ENCODE results near the gene MIB1. TPM values are rescaled to one million over a fixed set of nuclear protein-coding genes. Genes with fewer than 3 reads are reported as not detected.
"Not testable (repeated sequence)": the region's sequence is repeated elsewhere in the genome, so short reads cannot be mapped to it uniquely, and the experiment has no call there.

MIB1 gene
- total RNA-seq, 1 donor from 2014 or later, result 88.9 TPM

- FAIRE-seq, result no peak
- no peak for DNase-seq (ENCODE audit: low spot score in 2 of 2)
Measured at GRCh38 chr18:21742315-21742687, 1.7 kb downstream of the MIB1 start.

GRCh38 chr18:21743166-21743832 lies 2.7 kb downstream of the MIB1 start:
- no peak for DNase-seq (ENCODE audit: low spot score in 2 of 2)
- FAIRE-seq, result no peak

GRCh38 chr18:21745231-21745630 lies 4.6 kb downstream of the MIB1 start:
- no peak for FAIRE-seq
- no peak for DNase-seq (ENCODE audit: low spot score in 2 of 2)

- FAIRE-seq, result no peak
Measured at GRCh38 chr18:21747268-21747667, 6.7 kb downstream of the MIB1 start.

GRCh38 chr18:21747764-21748693 lies 7.4 kb downstream of the MIB1 start:
- FAIRE-seq (no peak), DNase-seq (ENCODE audit: low spot score in 2 of 2) (no peak)

More at GRCh38 chr18:21747268-21747667, 6.7 kb downstream of the MIB1 start:
- DNase-seq (ENCODE audit: low spot score in 2 of 2), result no peak

GRCh38 chr18:21757833-21758232 lies 17.2 kb downstream of the MIB1 start:
- DNase-seq (ENCODE audit: low spot score in 2 of 2) (no peak), FAIRE-seq (no peak)

- DNase-seq (ENCODE audit: low spot score in 2 of 2) (no peak), FAIRE-seq (no peak)
Measured at GRCh38 chr18:21759836-21760235, 19.2 kb downstream of the MIB1 start.

GRCh38 chr18:21760321-21760720 lies 19.7 kb downstream of the MIB1 start:
- DNase-seq (ENCODE audit: low spot score in 2 of 2) (no peak), FAIRE-seq (no peak)

GRCh38 chr18:21761471-21762115 lies 21.0 kb downstream of the MIB1 start:
- FAIRE-seq, result no peak
- no peak for DNase-seq (ENCODE audit: low spot score in 2 of 2)

GRCh38 chr18:21762181-21762772 lies 21.7 kb downstream of the MIB1 start:
- FAIRE-seq (no peak), DNase-seq (ENCODE audit: low spot score in 2 of 2) (no peak)

- FAIRE-seq (no peak), DNase-seq (ENCODE audit: low spot score in 2 of 2) (no peak)
Measured at GRCh38 chr18:21763846-21764646, 23.5 kb downstream of the MIB1 start.

GRCh38 chr18:21769206-21769605 lies 28.6 kb downstream of the MIB1 start:
- FAIRE-seq, result no peak
- no peak for DNase-seq (ENCODE audit: low spot score in 2 of 2)

- FAIRE-seq (no peak), DNase-seq (ENCODE audit: low spot score in 2 of 2) (no peak)
Measured at GRCh38 chr18:21774722-21775121, 34.1 kb downstream of the MIB1 start.

GRCh38 chr18:21777814-21778213 lies 37.2 kb downstream of the MIB1 start:
- FAIRE-seq (no peak), DNase-seq (ENCODE audit: low spot score in 2 of 2) (no peak)

GRCh38 chr18:21786526-21786925 lies 45.9 kb downstream of the MIB1 start:
- FAIRE-seq, result no peak
- DNase-seq (ENCODE audit: low spot score in 2 of 2), result no peak

- DNase-seq (ENCODE audit: low spot score in 2 of 2); FAIRE-seq: not testable (repeated sequence)
Measured at GRCh38 chr18:21796089-21796488, 55.5 kb downstream of the MIB1 start.

GRCh38 chr18:21798126-21798525 lies 57.5 kb downstream of the MIB1 start:
- no peak for DNase-seq (ENCODE audit: low spot score in 2 of 2)
- no peak for FAIRE-seq

- DNase-seq (ENCODE audit: low spot score in 2 of 2) (no peak), FAIRE-seq (no peak)
Measured at GRCh38 chr18:21799721-21800120, 59.1 kb downstream of the MIB1 start.

GRCh38 chr18:21803495-21803894 lies 62.9 kb downstream of the MIB1 start:
- DNase-seq (ENCODE audit: low spot score in 2 of 2) (no peak), FAIRE-seq (no peak)

- no peak for DNase-seq (ENCODE audit: low spot score in 2 of 2)
- FAIRE-seq, result no peak
Measured at GRCh38 chr18:21805771-21806366, 65.3 kb downstream of the MIB1 start.
